LHCN-M2 (cell line): Measurements from ENCODE around the gene MRPS26. TPM values are rescaled to one million over a fixed set of nuclear protein-coding genes. Genes with fewer than 3 reads are reported as not detected.

Experiments
- total RNA-seq: library from RNA; depleted of rRNA; stranded (reverse); fragments of >200 nt; gene quantifications from 2 replicates; pipeline ENCODE4 v1.2.3, GENCODE V29; 2014; rRNA removed

Gene MRPS26
- total RNA-seq, 1 experiment from 2014 or later, result 58.4 TPM

Other genes with a start within 250 kb of the MRPS26 start
- not detected in 2 replicates for gene CPXM1, start 245.4 kb upstream of the MRPS26 start, total RNA-seq
- not detected in 2 replicates for gene C20orf141, start 231.1 kb upstream of the MRPS26 start, total RNA-seq
- gene TMEM239, start 229.7 kb upstream of the MRPS26 start, total RNA-seq, result not detected in 2 replicates
- 28.0 and 43.9 TPM in 2 replicates for gene PCED1A, start 205.4 kb upstream of the MRPS26 start, total RNA-seq
- 36.1 and 41.8 TPM in 2 replicates for gene VPS16, start 205.3 kb upstream of the MRPS26 start, total RNA-seq
- 25.1 and 38.5 TPM in 2 replicates for gene PTPRA, start 172.6 kb upstream of the MRPS26 start, total RNA-seq
- not detected in 2 replicates for gene GNRH2, start 2.4 kb upstream of the MRPS26 start, total RNA-seq
- gene OXT, start 25.6 kb downstream of the MRPS26 start, total RNA-seq, result not detected in 2 replicates
- not detected in 2 replicates for gene AVP, start 38.7 kb downstream of the MRPS26 start, total RNA-seq
- gene FASTKD5, start 113.8 kb downstream of the MRPS26 start, total RNA-seq, result 22.9 and 24.7 TPM in 2 replicates
- gene UBOX5, start 113.8 kb downstream of the MRPS26 start, total RNA-seq, result 5.1 and 5.3 TPM in 2 replicates
- gene LZTS3, start 127.5 kb downstream of the MRPS26 start, total RNA-seq, result 5.5 and 6.7 TPM in 2 replicates
- 51.3 and 52.6 TPM in 2 replicates for gene DDRGK1, start 158.6 kb downstream of the MRPS26 start, total RNA-seq
- gene ITPA, start 163.4 kb downstream of the MRPS26 start, total RNA-seq, result 66.0 and 71.0 TPM in 2 replicates
- gene SLC4A11, start 193.1 kb downstream of the MRPS26 start, total RNA-seq, result 3.1 and 3.7 TPM in 2 replicates